ENCODE results near the gene CD1B.
"Not testable (repeated sequence)": the region's sequence is repeated elsewhere in the genome, so short reads cannot be mapped to it uniquely, and the experiment has no call there.

The CD1B gene

DNA sequence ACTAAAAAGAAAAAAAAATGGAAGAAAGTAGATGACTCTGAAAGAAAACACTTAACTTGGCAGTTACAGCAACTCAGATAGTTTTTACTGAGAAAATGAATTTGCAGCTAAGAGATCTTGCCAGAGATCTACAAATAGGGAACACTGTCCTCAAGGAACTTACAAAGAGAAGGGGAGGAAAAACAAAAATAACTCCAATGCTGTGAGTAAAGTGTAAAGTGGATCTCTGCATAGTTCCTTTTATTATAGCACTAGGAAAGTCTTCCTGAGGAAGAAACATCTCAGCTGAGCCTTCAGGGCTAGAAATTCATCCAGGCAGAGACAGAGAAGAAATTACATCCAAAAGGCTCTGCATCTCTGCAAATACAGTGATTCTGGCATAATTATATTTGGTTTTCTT is 3.9 kb downstream of the CD1B start:
- DNase-seq = no peak

DNA sequence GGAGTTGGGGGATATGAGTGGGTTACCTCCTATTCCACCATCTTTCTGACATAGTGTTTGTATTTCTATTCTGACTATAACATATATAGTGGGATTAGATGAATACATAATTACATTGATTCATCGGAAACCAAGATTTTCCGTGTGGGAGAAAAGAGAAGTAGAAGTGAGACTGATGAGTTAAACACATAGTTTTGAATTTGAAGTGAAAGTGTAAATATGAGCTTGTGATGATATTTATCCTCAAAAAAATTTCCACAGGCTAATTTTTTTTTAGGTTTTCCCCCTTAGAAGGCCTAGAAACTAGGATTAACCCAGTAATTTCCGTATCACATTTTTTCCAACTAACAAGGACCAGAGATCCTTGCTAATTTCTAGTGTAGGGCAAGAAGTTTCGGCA is 6.9 kb downstream of the CD1B start:
- DNase-seq = no peak

DNA sequence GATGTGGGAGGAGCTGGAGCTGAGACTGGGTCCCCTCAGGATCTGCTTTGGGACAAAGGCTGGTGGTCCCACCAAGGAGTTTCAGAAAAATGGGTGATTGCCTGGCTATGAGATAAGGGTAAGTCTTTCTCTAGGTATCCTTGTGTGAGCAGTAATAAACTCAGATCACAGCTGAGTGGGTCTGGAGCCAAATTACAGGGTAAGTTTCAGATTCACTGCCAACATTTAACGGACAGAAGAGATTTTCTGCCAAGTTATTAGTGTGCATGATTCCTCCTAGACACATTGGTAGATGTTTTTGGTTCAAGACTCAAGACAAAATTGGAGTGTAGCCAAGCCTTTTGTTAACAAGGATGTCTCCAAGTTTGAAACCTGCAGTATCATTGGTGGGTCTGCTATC is 7.5 kb downstream of the CD1B start:
- DNase-seq = peak; percentile 2

DNA sequence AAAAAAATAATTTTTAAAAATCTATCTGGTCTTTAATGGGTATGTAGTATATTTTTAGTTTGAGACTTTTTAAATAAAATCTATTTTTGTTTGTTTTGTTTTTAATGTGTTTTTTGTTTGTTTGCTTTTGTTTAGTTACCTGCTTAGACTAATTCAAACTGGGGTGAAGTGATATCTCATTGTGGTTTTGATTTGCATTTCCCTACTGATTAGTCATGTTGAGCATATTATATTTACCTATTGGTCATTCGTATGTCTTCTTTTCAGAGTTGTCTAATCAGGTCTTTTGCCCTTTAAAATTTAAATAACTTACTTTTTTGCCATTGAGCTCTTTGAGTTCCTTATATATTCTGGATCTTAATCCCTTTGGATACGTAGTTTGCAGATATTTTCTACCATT is 20.3 kb downstream of the CD1B start:
- no peak for DNase-seq

DNA sequence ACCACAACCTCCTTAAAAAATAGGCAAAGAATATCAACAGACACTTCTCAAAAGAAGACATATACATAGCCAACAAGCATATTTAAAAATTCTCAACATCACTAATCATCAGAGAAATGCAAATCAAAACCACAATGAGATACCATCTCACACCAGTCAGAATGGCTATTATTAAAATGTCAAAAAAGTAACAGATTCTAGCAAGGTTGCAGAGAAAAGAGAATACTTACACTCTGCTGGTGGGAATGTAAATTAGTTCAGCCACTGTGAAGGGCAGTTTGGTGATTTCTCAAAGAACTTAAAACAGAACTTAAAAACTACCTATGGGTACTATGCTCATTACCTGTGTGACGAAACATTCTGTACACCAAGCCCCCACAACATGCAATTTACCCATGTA is 20.7 kb downstream of the CD1B start:
- DNase-seq = no peak

DNA sequence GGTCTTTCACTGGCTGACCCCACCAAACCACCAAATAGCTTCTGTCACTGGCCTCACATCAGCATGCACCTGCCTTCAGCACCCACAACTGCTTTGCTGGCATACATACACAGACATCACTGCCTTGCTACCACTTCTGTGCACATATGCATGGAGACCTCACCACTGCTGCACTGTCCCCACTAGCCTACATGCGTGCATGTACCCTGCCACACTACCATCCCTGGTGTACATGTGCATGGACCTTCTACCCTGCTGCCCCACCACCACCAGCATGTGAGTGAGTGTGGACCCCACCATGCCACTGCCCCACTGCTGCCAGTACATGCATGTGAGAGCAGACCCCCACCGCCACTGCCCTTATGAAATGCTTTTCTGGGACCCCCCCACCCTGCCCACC is 35.5 kb downstream of the CD1B start:
- no peak for DNase-seq

DNA sequence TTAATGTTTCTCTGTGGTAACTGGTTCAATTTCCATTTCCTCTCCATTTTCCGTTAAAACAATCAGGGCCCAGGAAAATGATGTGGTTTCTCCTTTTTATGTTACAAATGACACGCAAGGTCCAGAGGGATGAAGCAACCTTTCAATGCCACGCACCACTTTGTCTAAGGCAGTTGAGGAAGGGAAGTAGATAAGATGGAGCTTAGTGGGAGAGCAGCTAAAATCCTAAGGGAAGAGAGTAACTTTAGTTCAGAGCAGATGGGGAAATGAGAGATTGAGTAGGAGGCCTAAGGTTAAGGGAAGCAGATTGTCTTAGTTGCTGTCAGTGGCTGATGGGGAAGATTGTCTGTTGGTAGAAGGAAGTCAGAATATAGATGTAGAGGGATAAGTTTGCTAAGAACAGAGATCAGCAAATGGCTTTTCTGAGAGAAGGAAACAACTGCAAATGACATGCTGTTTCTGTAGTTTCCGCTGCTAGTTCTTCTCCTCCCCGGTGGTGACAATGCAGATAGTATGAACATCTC is 40.9 kb downstream of the CD1B start:
- no peak for DNase-seq

DNA sequence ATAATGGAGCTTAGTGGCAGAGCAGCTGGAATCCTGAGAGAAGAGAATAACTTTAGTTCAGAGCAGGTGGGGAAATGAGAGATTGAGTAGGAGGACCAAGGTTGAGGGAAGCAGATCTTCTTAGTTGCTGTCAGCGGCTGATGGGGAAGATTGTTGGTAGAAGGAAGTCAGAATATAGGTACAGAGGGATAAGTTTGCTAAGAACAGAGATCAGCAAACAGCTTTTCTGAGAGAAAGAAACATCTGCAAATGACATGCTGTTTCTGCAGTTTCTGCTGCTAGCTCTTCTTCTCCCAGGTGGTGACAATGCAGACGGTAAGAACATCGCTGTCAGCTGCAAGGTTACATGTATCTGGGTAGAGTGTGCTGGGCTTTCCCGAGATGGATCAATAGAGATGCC is 41.5 kb downstream of the CD1B start, which contains the start of gene CD1C:
CD1C (plus strand) TSS at position 113 of the 400 bp plus-strand sequence; CDS start at position 255, 142 bp downstream.
- no peak for DNase-seq

DNA sequence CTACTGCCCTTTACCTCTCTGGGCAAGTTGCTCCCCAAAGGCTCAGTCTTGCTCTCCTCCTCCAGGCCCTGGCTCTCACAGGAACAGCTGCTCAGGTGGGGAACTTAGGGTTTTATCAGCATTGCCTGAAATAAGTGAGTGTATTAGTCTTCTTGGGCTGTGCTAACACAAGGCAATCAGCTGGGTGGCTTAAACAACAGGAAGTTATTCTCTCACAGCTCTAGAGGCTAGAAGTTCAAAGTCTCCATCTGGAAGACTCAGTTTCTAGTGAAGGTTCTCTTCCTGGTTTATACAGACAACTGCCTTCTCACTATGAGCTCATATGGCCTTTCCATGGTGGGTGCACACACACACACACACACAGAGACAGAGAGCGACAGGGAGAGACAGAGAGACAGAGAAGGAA is 44.4 kb downstream of the CD1B start:
- no peak for DNase-seq

DNA sequence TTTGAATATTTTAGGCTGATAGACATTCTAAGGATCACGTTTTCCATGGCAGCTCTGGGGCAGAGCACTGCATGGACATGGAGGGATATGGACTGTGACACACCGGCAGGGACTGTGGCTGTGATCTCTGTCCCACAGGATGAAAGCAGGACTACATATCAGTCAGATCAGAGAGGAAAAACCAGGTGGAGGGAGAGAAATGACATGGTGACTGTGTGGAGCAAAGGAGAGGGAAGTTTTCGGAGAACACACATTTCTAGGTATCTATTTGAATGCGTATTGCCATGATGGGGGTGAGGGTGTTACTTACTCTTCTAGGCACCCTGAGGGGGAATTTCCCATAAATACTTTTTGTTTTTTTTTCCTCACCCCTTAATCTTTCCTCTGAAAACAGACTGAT is 44.8 kb downstream of the CD1B start:
- DNase-seq = no peak

DNA sequence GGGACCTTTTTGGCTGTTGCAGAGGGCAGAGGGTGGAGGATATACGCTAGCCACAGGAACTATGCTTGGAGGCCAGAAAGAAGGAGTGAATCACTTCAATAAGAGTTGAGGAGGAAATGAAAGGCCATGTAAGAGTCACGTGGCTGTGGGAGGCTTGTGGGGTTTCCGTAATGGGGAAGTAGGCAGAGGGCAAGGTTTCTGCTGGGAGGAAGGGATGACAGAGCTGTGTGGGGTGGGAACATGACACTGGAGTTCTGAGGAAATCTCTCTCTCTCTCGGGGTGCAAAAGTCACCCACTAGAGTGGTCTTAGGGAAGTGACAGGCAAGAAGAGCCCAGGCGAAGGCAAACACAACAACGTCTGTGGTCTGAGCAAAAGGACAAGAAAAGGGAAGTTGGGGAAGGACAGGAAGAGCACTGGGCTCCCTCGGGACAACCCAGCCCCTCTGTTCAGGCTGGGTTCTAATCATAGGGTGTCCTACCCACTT is 45.5 kb downstream of the CD1B start:
- no peak for DNase-seq

DNA sequence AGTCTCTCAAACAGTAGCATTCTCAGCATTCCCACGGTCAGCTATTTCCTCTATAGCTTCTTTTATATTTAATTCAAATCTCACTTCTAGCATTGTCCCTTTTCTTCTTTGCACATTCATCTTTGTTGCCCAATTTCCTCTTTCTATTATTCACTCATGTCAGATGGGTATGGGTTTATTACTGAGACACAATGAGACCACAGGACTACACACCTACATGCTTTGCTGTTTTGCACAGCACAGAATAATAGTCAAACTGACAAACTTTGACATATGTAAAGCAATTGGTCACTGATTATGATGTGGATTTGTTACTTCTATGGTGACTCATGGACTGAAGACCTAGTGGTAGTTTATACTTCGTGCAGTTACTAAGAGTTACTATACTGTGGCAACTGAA is 47.4 kb downstream of the CD1B start:
- no peak for DNase-seq

DNA sequence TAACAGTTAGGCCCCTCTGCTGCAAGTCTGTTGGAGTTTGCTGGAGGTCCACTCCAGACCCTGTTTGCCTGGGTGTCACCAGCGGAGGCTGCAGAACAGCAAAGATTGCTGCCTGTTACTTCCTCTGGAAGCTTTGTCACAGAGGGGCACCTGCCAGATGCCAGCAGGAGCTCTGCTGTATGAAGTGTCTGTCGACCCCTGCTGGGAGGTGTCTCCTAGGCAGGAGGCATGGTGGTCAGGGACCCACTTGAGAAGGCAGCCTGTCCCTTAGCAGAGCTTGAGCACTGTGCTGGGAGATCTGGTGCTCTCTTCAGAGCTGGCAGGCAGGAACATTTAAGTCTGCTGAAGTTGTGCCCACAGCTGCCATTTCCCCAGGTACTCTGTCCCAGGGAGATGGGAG is 48.9 kb downstream of the CD1B start:
- DNase-seq = not testable (repeated sequence)
